ENCODE data around the gene MYO1C. TPM values are rescaled to one million over a fixed set of nuclear protein-coding genes. Genes with fewer than 3 reads are reported as not detected.

MYO1C gene
- total and polyA plus RNA-seq, 4 donors, result 73.4 to 237 (median 89.6) TPM

- DNase-seq, result no peak
- peaks cover 6 to 51% (median 27%) of the 10 kb centered on the region in 4 donors for H3K36me3 ChIP-seq (ENCODE audit: control insufficient read depth in 4 of 4, insufficient read depth in 4 of 4, low read length in 4 of 4)
- TF ChIP-seq, protein P1, sequence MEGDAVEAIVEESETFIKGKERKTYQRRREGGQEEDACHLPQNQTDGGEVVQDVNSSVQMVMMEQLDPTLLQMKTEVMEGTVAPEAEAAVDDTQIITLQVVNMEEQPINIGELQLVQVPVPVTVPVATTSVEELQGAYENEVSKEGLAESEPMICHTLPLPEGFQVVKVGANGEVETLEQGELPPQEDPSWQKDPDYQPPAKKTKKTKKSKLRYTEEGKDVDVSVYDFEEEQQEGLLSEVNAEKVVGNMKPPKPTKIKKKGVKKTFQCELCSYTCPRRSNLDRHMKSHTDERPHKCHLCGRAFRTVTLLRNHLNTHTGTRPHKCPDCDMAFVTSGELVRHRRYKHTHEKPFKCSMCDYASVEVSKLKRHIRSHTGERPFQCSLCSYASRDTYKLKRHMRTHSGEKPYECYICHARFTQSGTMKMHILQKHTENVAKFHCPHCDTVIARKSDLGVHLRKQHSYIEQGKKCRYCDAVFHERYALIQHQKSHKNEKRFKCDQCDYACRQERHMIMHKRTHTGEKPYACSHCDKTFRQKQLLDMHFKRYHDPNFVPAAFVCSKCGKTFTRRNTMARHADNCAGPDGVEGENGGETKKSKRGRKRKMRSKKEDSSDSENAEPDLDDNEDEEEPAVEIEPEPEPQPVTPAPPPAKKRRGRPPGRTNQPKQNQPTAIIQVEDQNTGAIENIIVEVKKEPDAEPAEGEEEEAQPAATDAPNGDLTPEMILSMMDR (IDR thresholded peaks at IDR 0.05; ENCODE audit: control extremely low read depth, extremely low read depth), result no peak
Observed at GRCh38 chr17:1539811-1540210, 47.3 kb upstream of the MYO1C start.

GRCh38 chr17:1535737-1536136 is 43.3 kb upstream of the MYO1C start:
- TF ChIP-seq, protein P1 (IDR thresholded peaks at IDR 0.05; ENCODE audit: control extremely low read depth, extremely low read depth), result no peak
- H3K36me3 ChIP-seq (ENCODE audit: control insufficient read depth in 4 of 4, insufficient read depth in 4 of 4, low read length in 4 of 4), result peaks cover 14 to 58% (median 25%) of the 10 kb centered on the region in 4 donors
- H3K4me1 ChIP-seq (ENCODE audit: control insufficient read depth in 5 of 5, insufficient read depth in 5 of 5, low read length in 5 of 5), result peaks cover 0 to 10% (median 0%) of the 10 kb centered on the region in 5 donors
- no peak for ATAC-seq (ENCODE audit: insufficient read depth, low FRiP score)
- H3K27me3 ChIP-seq (ENCODE audit: control insufficient read depth in 3 of 3, insufficient read depth in 3 of 3, low read length in 2 of 3), result no peaks in the 10 kb centered on the region
- 88 to 89% methylated on average over 4 of the region's 4 CpGs for WGBS, 2 donors
- no peak overlapping the region for H3K4me3 ChIP-seq
- H3K27ac ChIP-seq (ENCODE audit: low read depth in 1 of 2, low read length in 1 of 2), result no peak overlapping the region
- no peaks in the 10 kb centered on the region for H3K9me3 ChIP-seq (ENCODE audit: control insufficient read depth in 4 of 4, insufficient read depth in 3 of 4, low read length in 3 of 4)
- no peak overlapping the region for H3K9ac ChIP-seq (ENCODE audit: insufficient read depth in 1 of 2, low read length in 2 of 2)
- DNase-seq, result no peak

More at GRCh38 chr17:1539811-1540210, 47.3 kb upstream of the MYO1C start:
- Histone ChIP-seq H3K27me3 (ENCODE audit: control insufficient read depth in 3 of 3, insufficient read depth in 3 of 3, low read length in 2 of 3) (no peaks in the 10 kb centered on the region), H3K4me3 (no peak overlapping the region), H3K27ac (ENCODE audit: low read depth in 1 of 2, low read length in 1 of 2) (no peak overlapping the region), H3K4me1 (ENCODE audit: control insufficient read depth in 5 of 5, insufficient read depth in 5 of 5, low read length in 5 of 5) (peaks cover 0 to 5% (median 0%) of the 10 kb centered on the region in 5 donors), H3K9me3 (ENCODE audit: control insufficient read depth in 4 of 4, insufficient read depth in 3 of 4, low read length in 3 of 4) (no peaks in the 10 kb centered on the region), H3K9ac (ENCODE audit: insufficient read depth in 1 of 2, low read length in 2 of 2) (no peak overlapping the region)
- no peak for ATAC-seq (ENCODE audit: insufficient read depth, low FRiP score)
- WGBS, 2 donors, result 91 to 92% methylated on average over 15 of the region's 15 CpGs

GRCh38 chr17:1533661-1534325 is 41.3 kb upstream of the MYO1C start:
- Histone ChIP-seq H3K27me3 (ENCODE audit: control insufficient read depth in 3 of 3, insufficient read depth in 3 of 3, low read length in 2 of 3) (no peaks in the 10 kb centered on the region), H3K4me1 (ENCODE audit: control insufficient read depth in 5 of 5, insufficient read depth in 5 of 5, low read length in 5 of 5) (peaks cover 0 to 10% (median 0%) of the 10 kb centered on the region in 5 donors), H3K9me3 (ENCODE audit: control insufficient read depth in 4 of 4, insufficient read depth in 3 of 4, low read length in 3 of 4) (no peaks in the 10 kb centered on the region), H3K27ac (ENCODE audit: low read depth in 1 of 2, low read length in 1 of 2) (peak overlapping the region in 1 of 2 donors; percentile 38), H3K36me3 (ENCODE audit: control insufficient read depth in 4 of 4, insufficient read depth in 4 of 4, low read length in 4 of 4) (peaks cover 20 to 53% (median 29%) of the 10 kb centered on the region in 4 donors), H3K9ac (ENCODE audit: insufficient read depth in 1 of 2, low read length in 2 of 2) (no peak overlapping the region), H3K4me3 (no peak overlapping the region)
- DNase-seq (peak in 1 of 3 donors; percentile 18), ATAC-seq (ENCODE audit: insufficient read depth, low FRiP score) (no peak)
- WGBS, 2 donors, result 91 to 93% methylated on average over 24 of the region's 24 CpGs
- TF ChIP-seq, protein P1 (IDR thresholded peaks at IDR 0.05; ENCODE audit: control extremely low read depth, extremely low read depth), result no peak

Data from lung (tissue), 12 donors.